Small intestine (tissue), 16 donors: ENCODE measurements around the gene VAC14. TPM values are rescaled to one million over a fixed set of nuclear protein-coding genes. Genes with fewer than 3 reads are reported as not detected.
"Not testable (repeated sequence)": the region's sequence is repeated elsewhere in the genome, so short reads cannot be mapped to it uniquely, and the experiment has no call there.

Experiments used
- DNase-seq, 2 donors: peaks; one replicate each; pipeline versions ENCODE4 v3.0.0 to v3.0.0-alpha.2; 2013
- FAIRE-seq: peaks from 2 replicates; lab custom pipeline; 2012; peaks lifted over from hg19 to GRCh38; lab: Jason Lieb, UNC
- H3K27ac ChIP-seq, 3 donors: one replicate each; pipeline ENCODE4 v1.5.1; 2013; ENCODE audit warnings: low read length in 2 of 3, mild to moderate bottlenecking in 2 of 3, control low read depth in 1 of 3, inconsistent platforms in 1 of 3, low read depth in 1 of 3, moderate library complexity in 1 of 3
- H3K27me3 ChIP-seq, 3 donors: one replicate each; pipeline ENCODE4 v1.6.1; 2013; ENCODE audit warnings: low read length in 3 of 3, inconsistent platforms in 1 of 3; ENCODE audit not compliant: control insufficient read depth in 3 of 3, insufficient read depth in 3 of 3
- H3K36me3 ChIP-seq, 3 donors: one replicate each; pipeline ENCODE4 v1.6.1; 2013; ENCODE audit warnings: low read length in 3 of 3, inconsistent platforms in 1 of 3, low read depth in 1 of 3, mild to moderate bottlenecking in 1 of 3, moderate library complexity in 1 of 3; ENCODE audit not compliant: control insufficient read depth in 3 of 3, insufficient read depth in 2 of 3
- H3K4me1 ChIP-seq, 3 donors: one replicate each; pipeline ENCODE4 v1.6.1; 2013; ENCODE audit warnings: low read length in 2 of 3, inconsistent platforms in 1 of 3, low read depth in 1 of 3, mild to moderate bottlenecking in 1 of 3, moderate library complexity in 1 of 3; ENCODE audit not compliant: control insufficient read depth in 3 of 3, insufficient read depth in 2 of 3
- H3K4me3 ChIP-seq, 3 donors: one replicate each; pipeline ENCODE4 v1.5.1; 2013; ENCODE audit warnings: low read length in 3 of 3, control low read depth in 1 of 3, inconsistent platforms in 1 of 3, low read depth in 1 of 3, mild to moderate bottlenecking in 1 of 3, moderate library complexity in 1 of 3
- H3K9me3 ChIP-seq, 2 donors: one replicate each; pipeline ENCODE4 v1.6.1; 2013; ENCODE audit warnings: low read depth in 1 of 2, low read length in 1 of 2; ENCODE audit not compliant: control insufficient read depth in 2 of 2, insufficient read depth in 1 of 2
- WGBS, 3 donors: extraction: QIAGEN DNeasy Blood & Tissue Kit; methylation state at CpG; one replicate each; pipeline ENCODE4 v1.1.7; 2013; 5-methylcytosine and 5-hydroxymethylcytosine counted together
- long read RNA-seq, 10 donors: transcript quantifications; one replicate each; lab custom pipeline, GENCODE V29; 2026
- polyA plus RNA-seq, 4 donors: library from polyadenylated mRNA; stranded (reverse) in 3 of 4; unstranded in 1 of 4; fragments of 200-250 nt in 3 of 4; fragments of 120-200 nt in 1 of 4; gene quantifications; one replicate each; pipeline versions ENCODE4 v1.2.1 to v1.2.3, GENCODE V29; 2013
- donor health status: healthy with polysubstance abuse.
- donor health status: control.
- donor health status: control.
- donor health status: Bipolar disorder and iron deficiency.
- donor health status: healthy.

VAC14 gene
- polyA plus RNA-seq = 10 to 100 TPM; 26.6 to 38.7 (median 32.0) TPM
- long read RNA-seq, donor 1 = 0 reads
- long read RNA-seq, donor 2, partial matches to known transcripts = 0 of 4 reads
- long read RNA-seq, donor 2, other reads (novel, unspliced or antisense) = 0 of 4 reads
- long read RNA-seq, donor 3, transcript VAC14-212 (1 exons, 3,609 nt) = major isoform, 8 of 10 reads
- long read RNA-seq, donor 3, partial matches to known transcripts = 0 of 10 reads
- long read RNA-seq, donor 3, other reads (novel, unspliced or antisense) = 0 of 10 reads
- long read RNA-seq, donor 4 = 0 reads
- long read RNA-seq, donor 5, transcript VAC14-212 (1 exons, 3,609 nt) = major isoform, 7 of 13 reads
- long read RNA-seq, donor 5, partial matches to known transcripts = 6 of 13 reads
- long read RNA-seq, donor 5, other reads (novel, unspliced or antisense) = 0 of 13 reads
- long read RNA-seq, donor 6, transcript VAC14-212 (1 exons, 3,609 nt) = major isoform, 7 of 10 reads
- long read RNA-seq, donor 6, partial matches to known transcripts = 0 of 10 reads
- long read RNA-seq, donor 6, other reads (novel, unspliced or antisense) = 0 of 10 reads
- long read RNA-seq, donor 7, transcript VAC14-201 (19 exons, 3,099 nt) = major isoform, 7 of 11 reads
- long read RNA-seq, donor 7, partial matches to known transcripts = 0 of 11 reads
- long read RNA-seq, donor 7, other reads (novel, unspliced or antisense) = 0 of 11 reads
- long read RNA-seq, donor 8 = 0 reads
- long read RNA-seq, donor 9, partial matches to known transcripts = 0 of 4 reads
- long read RNA-seq, donor 9, other reads (novel, unspliced or antisense) = 0 of 4 reads
- long read RNA-seq, donor 10, transcript VAC14-212 (1 exons, 3,609 nt) = major isoform, 9 of 13 reads
- long read RNA-seq, donor 10, partial matches to known transcripts = 0 of 13 reads
- long read RNA-seq, donor 10, other reads (novel, unspliced or antisense) = 0 of 13 reads

GRCh38 chr16:70800781-70801480 is at the start of gene VAC14:
Gene VAC14 (minus strand): TSS chr16:70801158. CDS start chr16:70800900, 258 bp downstream.
- Histone ChIP-seq H3K9me3 (peaks cover 0 to 11% of the 10 kb centered on the region in 2 donors), H3K27ac (peak within 1 kb of the TSS in 2 of 3 donors; percentile 49 to 71), H3K36me3 (peaks cover 0 to 5% (median 0%) of the 10 kb centered on the region in 3 donors), H3K27me3 (peaks cover 0 to 12% (median 0%) of the 10 kb centered on the region in 3 donors), H3K4me1 (peaks cover 4 to 10% (median 5%) of the 10 kb centered on the region in 3 donors), H3K4me3 (peak within 1 kb of the TSS; percentile 68 to 92 (median 81))
- 0% methylated on average over 59 to 64 of the region's 64 CpGs for WGBS, 3 donors
- DNase-seq (peak; percentile 94 to 97), FAIRE-seq (no peak)

- DNase-seq, H3K9me3 ChIP-seq, H3K27me3 ChIP-seq, H3K4me3 ChIP-seq, H3K27ac ChIP-seq, H3K36me3 ChIP-seq, H3K4me1 ChIP-seq, FAIRE-seq: not testable (repeated sequence)
- 75 to 86% (median 85%) methylated on average over 1 of the region's 4 CpGs for WGBS, 3 donors
Measured at GRCh38 chr16:70823498-70824118, 22.6 kb upstream of the VAC14 start.

GRCh38 chr16:70822734-70823133 is 21.8 kb upstream of the VAC14 start:
- not testable (repeated sequence) for DNase-seq, H3K4me3 ChIP-seq, H3K4me1 ChIP-seq, H3K36me3 ChIP-seq, FAIRE-seq, H3K27ac ChIP-seq, H3K9me3 ChIP-seq, H3K27me3 ChIP-seq
- 20 to 40% methylated on average over 1 of the region's 2 CpGs; no CpG with 5 or more reads in 1 of the 3 donors for WGBS, 3 donors

- H3K27me3 ChIP-seq, H3K4me3 ChIP-seq, H3K9me3 ChIP-seq, H3K36me3 ChIP-seq, FAIRE-seq, H3K27ac ChIP-seq, H3K4me1 ChIP-seq, DNase-seq: not testable (repeated sequence)
- WGBS, 3 donors = 83 to 87% (median 86%) methylated on average over 9 to 11 of the region's 13 CpGs
Measured at GRCh38 chr16:70818088-70818487, 17.1 kb upstream of the VAC14 start.

- H3K9me3 ChIP-seq = no peaks in the 10 kb centered on the region
- FAIRE-seq (no peak), DNase-seq (no peak)
- 54 to 65% (median 61%) methylated on average over 9 of the region's 9 CpGs for WGBS, 3 donors
- no peak overlapping the region for H3K4me3 ChIP-seq
- H3K27me3 ChIP-seq = peaks cover 0 to 11% (median 0%) of the 10 kb centered on the region in 3 donors
- no peaks in the 10 kb centered on the region for H3K36me3 ChIP-seq
- H3K27ac ChIP-seq = no peak overlapping the region
- no peaks in the 10 kb centered on the region for H3K4me1 ChIP-seq
Measured at GRCh38 chr16:70809392-70810060, 8.6 kb upstream of the VAC14 start.

- Histone ChIP-seq H3K36me3 (no peaks in the 10 kb centered on the region), H3K4me3 (no peak overlapping the region), H3K27ac (no peak overlapping the region), H3K4me1 (no peaks in the 10 kb centered on the region), H3K9me3 (peaks cover 0 to 8% of the 10 kb centered on the region in 2 donors), H3K27me3 (peaks cover 0 to 16% (median 0%) of the 10 kb centered on the region in 3 donors)
- DNase-seq (no peak), FAIRE-seq (no peak)
Measured at GRCh38 chr16:70808371-70808770, 7.4 kb upstream of the VAC14 start.

GRCh38 chr16:70805787-70806186 is 4.8 kb upstream of the VAC14 start:
- peaks cover 0 to 11% of the 10 kb centered on the region in 2 donors for H3K9me3 ChIP-seq
- H3K4me3 ChIP-seq = no peak overlapping the region
- no peak overlapping the region for H3K27ac ChIP-seq
- no peaks in the 10 kb centered on the region for H3K4me1 ChIP-seq
- 74 to 82% (median 77%) methylated on average over 3 of the region's 3 CpGs for WGBS, 3 donors
- H3K27me3 ChIP-seq = peaks cover 0 to 16% (median 0%) of the 10 kb centered on the region in 3 donors
- FAIRE-seq = no peak
- H3K36me3 ChIP-seq = no peaks in the 10 kb centered on the region
- DNase-seq = no peak
